ENCODE data around the gene TUBE1. TPM values are rescaled to one million over a fixed set of nuclear protein-coding genes. Genes with fewer than 3 reads are reported as not detected.

TUBE1 gene
- total RNA-seq, 1 experiment from 2014 or later = 30.8 TPM

DNA sequence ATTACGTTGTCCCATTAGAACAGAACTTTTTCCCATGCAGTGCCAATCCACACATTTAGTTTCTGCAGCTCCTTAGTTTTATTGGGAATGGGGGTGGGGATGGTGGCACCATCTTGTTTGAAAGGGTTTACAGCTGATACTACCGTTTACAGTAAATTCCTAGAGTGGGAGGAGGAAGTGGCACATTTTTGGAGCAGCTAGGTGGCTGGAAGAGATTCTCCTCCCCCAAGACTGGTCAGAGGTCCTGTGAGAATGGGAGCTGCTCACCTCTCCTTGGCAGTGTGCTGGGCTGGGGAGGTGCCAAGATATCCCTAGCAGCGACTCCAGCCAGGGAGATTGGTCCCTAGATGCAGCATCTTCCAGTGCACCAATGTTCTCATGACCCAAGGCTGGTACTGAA, 45.7 kb downstream of the TUBE1 start:
- Histone ChIP-seq H3K36me3 (ENCODE audit: control insufficient read depth, insufficient read depth, low read length) (no peaks in the 10 kb centered on the region), H3K4me1 (peaks cover 3% of the 10 kb centered on the region; the same call in 1 of the 2 replicates), H3K4me3 (ENCODE audit: low read depth, low read length) (no peak overlapping the region), H3K27me3 (replicated peaks; ENCODE audit: control insufficient read depth, insufficient read depth, low read length) (no peaks in the 10 kb centered on the region), H3K9me3 (no peaks in the 10 kb centered on the region)
- no peak overlapping the region for H3K27ac Mint-ChIP-seq (ENCODE audit: unreplicated experiment)
- peaks cover 3% of the 10 kb centered on the region for H3K27me3 Mint-ChIP-seq (ENCODE audit: insufficient read depth, unreplicated experiment)
- no peaks in the 10 kb centered on the region for H3K4me1 Mint-ChIP-seq (ENCODE audit: low read depth, unreplicated experiment)
- no peak for DNase-seq
- no peak for TF ChIP-seq CTCF (IDR thresholded peaks at IDR 0.05; ENCODE audit: insufficient read depth in 1 of 2, low read depth in 1 of 2, low read length in 1 of 2, severe bottlenecking in 1 of 2, unreplicated experiment in 1 of 2)
- intact Hi-C loops (cut with micrococcal nuclease; ENCODE audit: unreplicated experiment) = no loop called here
- CTCF ChIA-PET = interaction anchor here (0.6 kb wide), 1 partner anchor 332 kb away, joined by 3 read pairs; no protein-coding TSS in a partner anchor
- no peaks in the 10 kb centered on the region for H3K36me3 Mint-ChIP-seq (ENCODE audit: insufficient read depth, unreplicated experiment)
- BruUV-seq (replicated peaks) = no TSS peak
- POLR2A ChIA-PET = no interaction called here
- no peak overlapping the region for H3K4me3 Mint-ChIP-seq (ENCODE audit: unreplicated experiment)
- no peaks in the 10 kb centered on the region for H3K9me3 Mint-ChIP-seq (ENCODE audit: unreplicated experiment)

DNA sequence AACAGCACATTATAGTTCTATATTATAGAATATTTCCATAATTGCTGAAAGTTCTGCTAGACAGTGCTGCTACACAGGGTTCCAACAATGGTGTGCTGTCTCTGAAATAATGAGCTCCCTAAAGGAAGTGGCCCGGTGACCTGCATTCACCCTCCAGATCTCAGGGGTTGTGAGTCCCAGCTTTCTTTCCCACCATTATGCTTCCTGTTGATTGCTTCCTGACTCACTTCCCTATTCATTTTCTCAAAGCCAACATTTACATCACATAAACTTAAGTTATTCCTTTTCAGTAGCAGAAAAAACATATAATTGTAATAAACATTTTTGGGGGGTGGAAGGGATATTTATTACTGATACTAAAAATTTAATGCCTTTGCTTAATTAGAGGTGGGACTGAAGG, 46.3 kb downstream of the TUBE1 start:
- H3K27me3 ChIP-seq (replicated peaks; ENCODE audit: control insufficient read depth, insufficient read depth, low read length) = no peaks in the 10 kb centered on the region
- CTCF ChIA-PET = interaction anchor here (0.6 kb wide), 1 partner anchor 331 kb away, joined by 3 read pairs; no protein-coding TSS in a partner anchor
- H3K4me1 ChIP-seq = peaks cover 3% of the 10 kb centered on the region; the same call in 1 of the 2 replicates
- no peak overlapping the region for H3K4me3 Mint-ChIP-seq (ENCODE audit: unreplicated experiment)
- no peaks in the 10 kb centered on the region for H3K9me3 Mint-ChIP-seq (ENCODE audit: unreplicated experiment)
- no peaks in the 10 kb centered on the region for H3K36me3 ChIP-seq (ENCODE audit: control insufficient read depth, insufficient read depth, low read length)
- no peak for DNase-seq
- no TSS peak for BruUV-seq (replicated peaks)
- H3K27me3 Mint-ChIP-seq (ENCODE audit: insufficient read depth, unreplicated experiment) = peaks cover 3% of the 10 kb centered on the region
- no peak for TF ChIP-seq CTCF (IDR thresholded peaks at IDR 0.05; ENCODE audit: insufficient read depth in 1 of 2, low read depth in 1 of 2, low read length in 1 of 2, severe bottlenecking in 1 of 2, unreplicated experiment in 1 of 2)
- H3K4me1 Mint-ChIP-seq (ENCODE audit: low read depth, unreplicated experiment) = no peaks in the 10 kb centered on the region
- POLR2A ChIA-PET = no interaction called here
- intact Hi-C loops (cut with micrococcal nuclease; ENCODE audit: unreplicated experiment) = no loop called here
- no peaks in the 10 kb centered on the region for H3K9me3 ChIP-seq
- H3K4me3 ChIP-seq (ENCODE audit: low read depth, low read length) = no peak overlapping the region
- no peak overlapping the region for H3K27ac Mint-ChIP-seq (ENCODE audit: unreplicated experiment)
- H3K36me3 Mint-ChIP-seq (ENCODE audit: insufficient read depth, unreplicated experiment) = no peaks in the 10 kb centered on the region

DNA sequence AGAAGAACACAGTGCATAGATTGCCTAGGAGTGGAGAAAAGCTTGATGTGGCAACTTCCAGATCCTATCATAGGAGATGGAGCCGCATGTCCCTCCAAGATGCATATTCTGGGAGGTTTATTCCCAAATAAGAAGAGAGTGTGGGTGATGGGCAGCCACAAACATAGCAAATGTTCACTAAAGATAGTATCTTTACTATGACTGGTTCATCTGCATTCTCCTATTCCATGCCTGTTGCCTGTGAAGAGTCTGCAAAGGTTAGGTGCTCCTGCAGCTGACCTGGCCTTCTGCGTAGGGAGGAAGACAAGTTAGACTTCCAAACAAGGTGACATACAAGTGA, 47.9 kb downstream of the TUBE1 start:
- intact Hi-C loops (cut with micrococcal nuclease; ENCODE audit: unreplicated experiment) = no loop called here
- Mint-ChIP-seq H3K4me1 (ENCODE audit: low read depth, unreplicated experiment) (no peaks in the 10 kb centered on the region), H3K27me3 (ENCODE audit: insufficient read depth, unreplicated experiment) (peaks cover 3% of the 10 kb centered on the region), H3K27ac (ENCODE audit: unreplicated experiment) (no peak overlapping the region), H3K36me3 (ENCODE audit: insufficient read depth, unreplicated experiment) (no peaks in the 10 kb centered on the region), H3K4me3 (ENCODE audit: unreplicated experiment) (no peak overlapping the region), H3K9me3 (ENCODE audit: unreplicated experiment) (no peaks in the 10 kb centered on the region)
- POLR2A ChIA-PET = no interaction called here
- Histone ChIP-seq H3K9me3 (no peaks in the 10 kb centered on the region), H3K4me3 (ENCODE audit: low read depth, low read length) (no peak overlapping the region), H3K4me1 (peaks cover 3% of the 10 kb centered on the region; the same call in 1 of the 2 replicates), H3K27me3 (replicated peaks; ENCODE audit: control insufficient read depth, insufficient read depth, low read length) (no peaks in the 10 kb centered on the region), H3K36me3 (ENCODE audit: control insufficient read depth, insufficient read depth, low read length) (no peaks in the 10 kb centered on the region)
- BruUV-seq (replicated peaks) = no TSS peak
- no peak for TF ChIP-seq CTCF (IDR thresholded peaks at IDR 0.05; ENCODE audit: insufficient read depth in 1 of 2, low read depth in 1 of 2, low read length in 1 of 2, severe bottlenecking in 1 of 2, unreplicated experiment in 1 of 2)
- DNase-seq = no peak
- CTCF ChIA-PET = no interaction called here

Measured in Caco-2 (cell line).